ENCODE data around the gene ELP4.

ELP4 gene

GRCh38 chr11:31793264-31793663 is 283.7 kb downstream of the ELP4 start:
- ATAC-seq (ENCODE audit: insufficient read depth, low read depth) (no peak), DNase-seq (no peak)
- Histone ChIP-seq H3K9ac (ENCODE audit: low read depth, low read length) (no peak overlapping the region), H2AFZ (ENCODE audit: low read depth, low read length) (no peak overlapping the region), H3K36me3 (ENCODE audit: insufficient read depth, low read length) (no peaks in the 10 kb centered on the region), H3K4me3 (ENCODE audit: low read depth in 1 of 2, low read length in 2 of 2) (no peak overlapping the region), H3K4me2 (ENCODE audit: insufficient read depth, low read length) (no peak overlapping the region), H3K9me3 (ENCODE audit: insufficient read depth, low read length, severe bottlenecking) (no peaks in the 10 kb centered on the region), H4K20me1 (ENCODE audit: insufficient read depth, low read length) (no peaks in the 10 kb centered on the region), H3K27ac (ENCODE audit: low read length) (no peak overlapping the region), H3K27me3 (ENCODE audit: insufficient read depth, low read length, poor library complexity) (no peaks in the 10 kb centered on the region), H3K4me1 (ENCODE audit: insufficient read depth, low read length) (no peaks in the 10 kb centered on the region), H3K79me2 (ENCODE audit: insufficient read depth, low read length) (no peaks in the 10 kb centered on the region)
- no peak for TF ChIP-seq CTCF (IDR thresholded peaks at IDR 0.05; ENCODE audit: borderline replicate concordance, extremely low read depth, low read length, poor library complexity, severe bottlenecking)
- TF ChIP-seq EZH2 (IDR thresholded peaks at IDR 0.05; ENCODE audit: borderline replicate concordance, low read depth, low read length, severe bottlenecking) = no peak

GRCh38 chr11:31794548-31794947 is 285.0 kb downstream of the ELP4 start:
- no peaks in the 10 kb centered on the region for H3K27me3 ChIP-seq (ENCODE audit: insufficient read depth, low read length, poor library complexity)
- no peaks in the 10 kb centered on the region for H4K20me1 ChIP-seq (ENCODE audit: insufficient read depth, low read length)

GRCh38 chr11:31795706-31796498 is 286.3 kb downstream of the ELP4 start:
- Histone ChIP-seq H3K9ac (ENCODE audit: low read depth, low read length) (no peak overlapping the region), H3K4me2 (ENCODE audit: insufficient read depth, low read length) (no peak overlapping the region), H3K27me3 (ENCODE audit: insufficient read depth, low read length, poor library complexity) (no peaks in the 10 kb centered on the region), H3K36me3 (ENCODE audit: insufficient read depth, low read length) (no peaks in the 10 kb centered on the region), H4K20me1 (ENCODE audit: insufficient read depth, low read length) (no peaks in the 10 kb centered on the region), H3K4me3 (ENCODE audit: low read depth in 1 of 2, low read length in 2 of 2) (no peak overlapping the region), H3K9me3 (ENCODE audit: insufficient read depth, low read length, severe bottlenecking) (no peaks in the 10 kb centered on the region), H3K79me2 (ENCODE audit: insufficient read depth, low read length) (no peaks in the 10 kb centered on the region), H3K4me1 (ENCODE audit: insufficient read depth, low read length) (no peaks in the 10 kb centered on the region), H3K27ac (ENCODE audit: low read length) (no peak overlapping the region), H2AFZ (ENCODE audit: low read depth, low read length) (no peak overlapping the region)
- TF ChIP-seq EZH2 (IDR thresholded peaks at IDR 0.05; ENCODE audit: borderline replicate concordance, low read depth, low read length, severe bottlenecking) = no peak
- TF ChIP-seq CTCF (IDR thresholded peaks at IDR 0.05; ENCODE audit: borderline replicate concordance, extremely low read depth, low read length, poor library complexity, severe bottlenecking) = no peak
- DNase-seq = no peak
- no peak for ATAC-seq (ENCODE audit: insufficient read depth, low read depth)

More at GRCh38 chr11:31794548-31794947, 285.0 kb downstream of the ELP4 start:
- no peak overlapping the region for H2AFZ ChIP-seq (ENCODE audit: low read depth, low read length)
- H3K4me1 ChIP-seq (ENCODE audit: insufficient read depth, low read length) = no peaks in the 10 kb centered on the region
- H3K4me2 ChIP-seq (ENCODE audit: insufficient read depth, low read length) = no peak overlapping the region
- ATAC-seq (ENCODE audit: insufficient read depth, low read depth) (no peak), DNase-seq (no peak)
- TF ChIP-seq CTCF (IDR thresholded peaks at IDR 0.05; ENCODE audit: borderline replicate concordance, extremely low read depth, low read length, poor library complexity, severe bottlenecking) (no peak), EZH2 (IDR thresholded peaks at IDR 0.05; ENCODE audit: borderline replicate concordance, low read depth, low read length, severe bottlenecking) (no peak)
- H3K4me3 ChIP-seq (ENCODE audit: low read depth in 1 of 2, low read length in 2 of 2) = no peak overlapping the region
- no peaks in the 10 kb centered on the region for H3K79me2 ChIP-seq (ENCODE audit: insufficient read depth, low read length)
- H3K9me3 ChIP-seq (ENCODE audit: insufficient read depth, low read length, severe bottlenecking) = no peaks in the 10 kb centered on the region
- H3K9ac ChIP-seq (ENCODE audit: low read depth, low read length) = no peak overlapping the region
- no peak overlapping the region for H3K27ac ChIP-seq (ENCODE audit: low read length)
- H3K36me3 ChIP-seq (ENCODE audit: insufficient read depth, low read length) = no peaks in the 10 kb centered on the region
